KMS-11 (cell line): ENCODE results near the gene SLC25A17.
"Not testable (repeated sequence)": the region's sequence is repeated elsewhere in the genome, so short reads cannot be mapped to it uniquely, and the experiment has no call there.

Source experiments
- H2AFZ ChIP-seq: fragments of 200-600 bp; sonication (generic); 2 replicates; pipeline ENCODE4 v1.6.1; 2016; ENCODE audit warnings: antibody characterized with exemption, mixed run types, low read depth
- H3K27ac ChIP-seq: fragments of 200-600 bp; sonication (generic); 2 replicates; pipeline ENCODE4 v1.6.1; 2016; ENCODE audit warnings: mild to moderate bottlenecking, mixed run types
- H3K27me3 ChIP-seq: fragments of 200-600 bp; sonication (generic); 2 replicates; pipeline ENCODE4 v1.6.1; 2017; ENCODE audit warnings: mild to moderate bottlenecking, low read depth, mixed run types, moderate library complexity; ENCODE audit not compliant: insufficient read depth
- H3K36me3 ChIP-seq: fragments of 200-600 bp; sonication (generic); 2 replicates; pipeline ENCODE4 v1.6.1; 2017; ENCODE audit warnings: mild to moderate bottlenecking, mixed run types; ENCODE audit not compliant: insufficient read depth
- H3K4me1 ChIP-seq: fragments of 200-600 bp; sonication (generic); 2 replicates; pipeline ENCODE4 v1.6.1; 2016; ENCODE audit warnings: mild to moderate bottlenecking, low read depth, mixed run types; ENCODE audit not compliant: poor library complexity, severe bottlenecking
- H3K4me2 ChIP-seq: fragments of 200-600 bp; sonication (generic); 2 replicates; pipeline ENCODE4 v1.7.0; 2016; ENCODE audit warnings: mild to moderate bottlenecking, mixed run types
- H3K4me3 ChIP-seq: fragments of 200-600 bp; sonication (generic); IDR thresholded peaks from 2 replicates; pipeline ENCODE4 v1.6.1; 2017; ENCODE audit warnings: low read depth, low read length, mixed read lengths; ENCODE audit not compliant: insufficient read depth
- H3K79me2 ChIP-seq: fragments of 200-600 bp; sonication (generic); 2 replicates; pipeline ENCODE4 v1.6.1; 2016; ENCODE audit warnings: low read depth, mixed run types; ENCODE audit not compliant: insufficient read depth
- H3K9ac ChIP-seq: fragments of 200-600 bp; sonication (generic); 2 replicates; pipeline ENCODE4 v1.6.1; 2016; ENCODE audit warnings: mild to moderate bottlenecking, mixed run types
- H4K20me1 ChIP-seq: fragments of 200-600 bp; sonication (generic); 2 replicates; pipeline ENCODE4 v1.6.1; 2016; ENCODE audit warnings: mild to moderate bottlenecking, mixed run types; ENCODE audit not compliant: insufficient read depth
- CTCF ChIP-seq: fragments of 200-600 bp; sonication (generic); conservative IDR thresholded peaks from 2 replicates; pipeline ENCODE4 v1.6.1; 2017; ENCODE audit warnings: low read depth, mild to moderate bottlenecking, antibody characterized with exemption, low read length, moderate library complexity, mixed read lengths

Gene SLC25A17

GRCh38 chr22:40791241-40791640 is 27.9 kb downstream of the SLC25A17 start:
- no peak for TF ChIP-seq CTCF
- Histone ChIP-seq H2AFZ (no peak overlapping the region), H3K27me3 (no peaks in the 10 kb centered on the region), H3K4me1 (peaks cover 14% of the 10 kb centered on the region), H4K20me1 (no peaks in the 10 kb centered on the region), H3K9ac (no peak overlapping the region), H3K79me2 (no peaks in the 10 kb centered on the region), H3K27ac (no peak overlapping the region), H3K4me2 (no peak overlapping the region), H3K36me3 (no peaks in the 10 kb centered on the region), H3K4me3 (no peak overlapping the region)

GRCh38 chr22:40789131-40789530 is 30.0 kb downstream of the SLC25A17 start:
- no peak overlapping the region for H3K4me3 ChIP-seq
- no peak overlapping the region for H3K9ac ChIP-seq
- no peak overlapping the region for H2AFZ ChIP-seq
- H3K4me1 ChIP-seq = peaks cover 14% of the 10 kb centered on the region
- TF ChIP-seq CTCF = no peak
- no peaks in the 10 kb centered on the region for H3K36me3 ChIP-seq
- no peaks in the 10 kb centered on the region for H3K27me3 ChIP-seq
- no peak overlapping the region for H3K4me2 ChIP-seq
- H3K27ac ChIP-seq = no peak overlapping the region
- no peaks in the 10 kb centered on the region for H3K79me2 ChIP-seq
- H4K20me1 ChIP-seq = no peaks in the 10 kb centered on the region

GRCh38 chr22:40782521-40782920 is 36.6 kb downstream of the SLC25A17 start:
- Histone ChIP-seq H2AFZ (no peak overlapping the region), H3K36me3 (no peaks in the 10 kb centered on the region), H3K4me1 (no peaks in the 10 kb centered on the region), H3K9ac (no peak overlapping the region), H3K79me2 (no peaks in the 10 kb centered on the region), H3K27ac (no peak overlapping the region), H3K4me2 (no peak overlapping the region), H4K20me1 (no peaks in the 10 kb centered on the region), H3K4me3 (no peak overlapping the region), H3K27me3 (no peaks in the 10 kb centered on the region)
- no peak for TF ChIP-seq CTCF

- not testable (repeated sequence) for H2AFZ ChIP-seq, H3K4me1 ChIP-seq, H3K4me2 ChIP-seq, H3K27ac ChIP-seq, H3K4me3 ChIP-seq, H3K36me3 ChIP-seq, H4K20me1 ChIP-seq, H3K79me2 ChIP-seq, H3K27me3 ChIP-seq, H3K9ac ChIP-seq
Measured at GRCh38 chr22:40781749-40782148, 37.4 kb downstream of the SLC25A17 start.

GRCh38 chr22:40769761-40770160 is 49.4 kb downstream of the SLC25A17 start:
- Histone ChIP-seq H3K4me3 (no peak overlapping the region), H3K79me2 (no peaks in the 10 kb centered on the region), H2AFZ (no peak overlapping the region), H3K36me3 (no peaks in the 10 kb centered on the region; the same call in 1 of the 2 replicates), H3K27me3 (no peaks in the 10 kb centered on the region), H3K9ac (no peak overlapping the region), H3K27ac (no peak overlapping the region), H4K20me1 (no peaks in the 10 kb centered on the region), H3K4me1 (no peaks in the 10 kb centered on the region), H3K4me2 (no peak overlapping the region)
- no peak for TF ChIP-seq CTCF
